ENCODE measurements around the gene NECTIN1.

The NECTIN1 gene

GRCh38 chr11:119710417-119710816 lies 18.6 kb downstream of the NECTIN1 start:
- no peak for DNase-seq (ENCODE audit: low read depth in 1 of 2, low spot score in 1 of 2)
- Histone ChIP-seq H3K27ac (replicated peaks) (peak overlapping the region; percentile 57), H3K4me3 (replicated peaks; ENCODE audit: insufficient read depth, low read length) (no peak overlapping the region), H3K27me3 (ENCODE audit: insufficient read depth, poor library complexity, severe bottlenecking) (no peaks in the 10 kb centered on the region)
- TF ChIP-seq GABPA (IDR thresholded peaks at IDR 0.05; ENCODE audit: low read depth): no peak
- TF ChIP-seq CTCF (IDR thresholded peaks at IDR 0.05; ENCODE audit: insufficient read depth, low read length): no peak
- 0 out of 2 replicates have a peak, but pooled peaks have one; percentile 1 for TF ChIP-seq POLR2AphosphoS5 (IDR thresholded peaks at IDR 0.05; ENCODE audit: low read depth)
- TF ChIP-seq, protein P1, sequence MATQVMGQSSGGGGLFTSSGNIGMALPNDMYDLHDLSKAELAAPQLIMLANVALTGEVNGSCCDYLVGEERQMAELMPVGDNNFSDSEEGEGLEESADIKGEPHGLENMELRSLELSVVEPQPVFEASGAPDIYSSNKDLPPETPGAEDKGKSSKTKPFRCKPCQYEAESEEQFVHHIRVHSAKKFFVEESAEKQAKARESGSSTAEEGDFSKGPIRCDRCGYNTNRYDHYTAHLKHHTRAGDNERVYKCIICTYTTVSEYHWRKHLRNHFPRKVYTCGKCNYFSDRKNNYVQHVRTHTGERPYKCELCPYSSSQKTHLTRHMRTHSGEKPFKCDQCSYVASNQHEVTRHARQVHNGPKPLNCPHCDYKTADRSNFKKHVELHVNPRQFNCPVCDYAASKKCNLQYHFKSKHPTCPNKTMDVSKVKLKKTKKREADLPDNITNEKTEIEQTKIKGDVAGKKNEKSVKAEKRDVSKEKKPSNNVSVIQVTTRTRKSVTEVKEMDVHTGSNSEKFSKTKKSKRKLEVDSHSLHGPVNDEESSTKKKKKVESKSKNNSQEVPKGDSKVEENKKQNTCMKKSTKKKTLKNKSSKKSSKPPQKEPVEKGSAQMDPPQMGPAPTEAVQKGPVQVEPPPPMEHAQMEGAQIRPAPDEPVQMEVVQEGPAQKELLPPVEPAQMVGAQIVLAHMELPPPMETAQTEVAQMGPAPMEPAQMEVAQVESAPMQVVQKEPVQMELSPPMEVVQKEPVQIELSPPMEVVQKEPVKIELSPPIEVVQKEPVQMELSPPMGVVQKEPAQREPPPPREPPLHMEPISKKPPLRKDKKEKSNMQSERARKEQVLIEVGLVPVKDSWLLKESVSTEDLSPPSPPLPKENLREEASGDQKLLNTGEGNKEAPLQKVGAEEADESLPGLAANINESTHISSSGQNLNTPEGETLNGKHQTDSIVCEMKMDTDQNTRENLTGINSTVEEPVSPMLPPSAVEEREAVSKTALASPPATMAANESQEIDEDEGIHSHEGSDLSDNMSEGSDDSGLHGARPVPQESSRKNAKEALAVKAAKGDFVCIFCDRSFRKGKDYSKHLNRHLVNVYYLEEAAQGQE (IDR thresholded peaks at IDR 0.05; ENCODE audit: insufficient replicate concordance, low read depth): no peak

- H3K4me3 ChIP-seq (replicated peaks; ENCODE audit: insufficient read depth, low read length): no peak overlapping the region
- no peaks in the 10 kb centered on the region for H3K27me3 ChIP-seq (ENCODE audit: insufficient read depth, poor library complexity, severe bottlenecking)
- peak; percentile 67 to 90 for DNase-seq (ENCODE audit: low read depth in 1 of 2, low spot score in 1 of 2)
- H3K27ac ChIP-seq (replicated peaks): peak overlapping the region; percentile 57
- TF ChIP-seq, protein P1 (IDR thresholded peaks at IDR 0.05; ENCODE audit: insufficient replicate concordance, low read depth): no peak
- 0 out of 2 replicates have a peak, but pooled peaks have one; percentile 8 for TF ChIP-seq SPI1 (IDR thresholded peaks at IDR 0.05; ENCODE audit: borderline replicate concordance, low read depth)
- peak; percentile 69 for TF ChIP-seq POLR2AphosphoS5 (IDR thresholded peaks at IDR 0.05; ENCODE audit: low read depth)
- TF ChIP-seq GABPA (IDR thresholded peaks at IDR 0.05; ENCODE audit: low read depth): no peak
Measured at GRCh38 chr11:119709638-119710346, 19.2 kb downstream of the NECTIN1 start.

DNA sequence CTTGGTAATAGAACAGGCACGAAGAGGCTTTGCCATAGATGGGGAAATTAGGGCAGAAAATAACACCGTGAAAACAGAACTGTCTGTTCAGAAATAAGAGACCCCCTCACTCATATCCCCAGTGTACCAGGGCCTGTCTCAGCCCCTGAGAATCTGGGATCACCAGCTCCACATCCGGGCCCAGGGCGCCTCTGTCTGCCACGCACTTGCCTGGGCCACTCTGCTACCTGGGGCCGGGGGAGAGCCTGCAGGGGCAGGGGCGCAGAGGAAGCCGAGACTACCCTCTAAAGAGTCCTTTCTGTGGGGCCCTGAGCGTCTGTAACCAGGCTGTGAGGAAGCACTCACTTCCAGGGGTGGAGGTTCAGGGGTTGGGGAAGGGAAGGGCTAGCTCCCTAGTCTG lies 19.8 kb downstream of the NECTIN1 start:
- Histone ChIP-seq H3K4me3 (replicated peaks; ENCODE audit: insufficient read depth, low read length) (no peak overlapping the region), H3K27me3 (ENCODE audit: insufficient read depth, poor library complexity, severe bottlenecking) (no peaks in the 10 kb centered on the region), H3K27ac (replicated peaks) (peak overlapping the region; percentile 57)
- TF ChIP-seq POLR2AphosphoS5 (IDR thresholded peaks at IDR 0.05; ENCODE audit: low read depth) (no peak), GABPA (IDR thresholded peaks at IDR 0.05; ENCODE audit: low read depth) (no peak), SPI1 (IDR thresholded peaks at IDR 0.05; ENCODE audit: borderline replicate concordance, low read depth) (no peak), CTCF (IDR thresholded peaks at IDR 0.05; ENCODE audit: insufficient read depth, low read length) (no peak)
- TF ChIP-seq, protein P1 (IDR thresholded peaks at IDR 0.05; ENCODE audit: insufficient replicate concordance, low read depth): no peak
- no peak for DNase-seq (ENCODE audit: low read depth in 1 of 2, low spot score in 1 of 2)
